IMR-90 (cell line): ENCODE results near the gene CHRM5. TPM values are rescaled to one million over a fixed set of nuclear protein-coding genes. Genes with fewer than 3 reads are reported as not detected.

Source experiments
- ATAC-seq: fragments of 200-7000 bp; cut with Tn5 transposase; 2 replicates; pipeline ENCODE4 v1.9.1; 2020; ENCODE audit warnings: low read depth, mild to moderate bottlenecking, moderate library complexity
- BruUV-seq: library from RNA; stranded (reverse); fragments of 400-500 nt; replicated peaks from 2 replicates; lab custom pipeline; 2021; lab: Mats Ljungman, UMichigan
- CTCF ChIA-PET: fragments of 300-600 bp; formaldehyde crosslinking; extraction: SDS; loops from one replicate; lab custom pipeline; 2021; ENCODE audit warnings: antibody characterized with exemption; lab: Yijun Ruan, JAX
- POLR2A ChIA-PET: fragments of 300-600 bp; sonication (Branson Sonifier 250); formaldehyde crosslinking; loops from one replicate; lab custom pipeline; 2022; ENCODE audit warnings: antibody characterized with exemption; ENCODE audit not compliant: unreplicated experiment; lab: Charles Lee
- DNase-seq: peaks from one replicate; pipeline ENCODE4 v3.0.0; 2013
- H2AFZ ChIP-seq: replicated peaks from 2 replicates; pipeline ENCODE3; 2013; ENCODE audit warnings: low read length, mild to moderate bottlenecking; ENCODE audit not compliant: poor library complexity
- H2AK5ac ChIP-seq: 2 replicates; pipeline ENCODE4 v1.6.1; 2013; ENCODE audit warnings: low read depth, low read length, inconsistent platforms
- H2AK9ac ChIP-seq: replicated peaks from 2 replicates; pipeline ENCODE3; 2013; ENCODE audit warnings: mild to moderate bottlenecking, low read depth, low read length, moderate library complexity; ENCODE audit not compliant: poor library complexity
- H2BK120ac ChIP-seq: 2 replicates; pipeline ENCODE4 v1.6.1; 2013; ENCODE audit warnings: low read depth, low read length, inconsistent platforms
- H2BK15ac ChIP-seq: 3 replicates; pipeline ENCODE4 v1.6.1; 2013; ENCODE audit warnings: low read depth, low read length, inconsistent platforms
- H2BK20ac ChIP-seq: 2 replicates; pipeline ENCODE4 v1.6.1; 2013; ENCODE audit warnings: low read depth, mild to moderate bottlenecking, inconsistent platforms, low read length, moderate library complexity
- H2BK5ac ChIP-seq: 2 replicates; pipeline ENCODE4 v1.6.1; 2013; ENCODE audit warnings: mild to moderate bottlenecking, low read depth, low read length, inconsistent platforms; ENCODE audit not compliant: poor library complexity, severe bottlenecking
- H3K14ac ChIP-seq: replicated peaks from 2 replicates; pipeline ENCODE4 v1.6.1; 2013; ENCODE audit warnings: low read depth, low read length, inconsistent platforms
- H3K18ac ChIP-seq: 2 replicates; pipeline ENCODE4 v1.6.1; 2013; ENCODE audit warnings: low read depth, low read length, control low read depth
- H3K23ac ChIP-seq: 2 replicates; pipeline ENCODE4 v1.6.1; 2013; ENCODE audit warnings: low read depth, low read length, inconsistent platforms
- H3K27ac ChIP-seq: 2 replicates; pipeline ENCODE4 v1.5.1; 2013; ENCODE audit warnings: mild to moderate bottlenecking, control low read depth, low read length; ENCODE audit not compliant: insufficient read depth
- H3K27me3 ChIP-seq: 2 replicates; pipeline ENCODE4 v1.6.1; 2013; ENCODE audit warnings: low read length; ENCODE audit not compliant: control insufficient read depth, insufficient read depth
- H3K36me3 ChIP-seq: 2 replicates; pipeline ENCODE4 v1.6.1; 2013; ENCODE audit warnings: low read length, mixed read lengths; ENCODE audit not compliant: control insufficient read depth, insufficient read depth
- H3K4ac ChIP-seq: 2 replicates; pipeline ENCODE4 v1.6.1; 2013; ENCODE audit warnings: low read depth, low read length, inconsistent platforms
- H3K4me1 ChIP-seq: 2 replicates; pipeline ENCODE4 v1.6.1; 2013; ENCODE audit warnings: low read length, mixed read lengths; ENCODE audit not compliant: control insufficient read depth, insufficient read depth
- H3K4me2 ChIP-seq: 2 replicates; pipeline ENCODE4 v1.6.1; 2013; ENCODE audit warnings: low read depth, mild to moderate bottlenecking, control low read depth, low read length, moderate library complexity
- H3K4me3 ChIP-seq: 2 replicates; pipeline ENCODE4 v1.5.1; 2013; ENCODE audit warnings: low read depth, mild to moderate bottlenecking, control low read depth, low read length, moderate library complexity; ENCODE audit not compliant: insufficient read depth
- H3K56ac ChIP-seq: 2 replicates; pipeline ENCODE4 v1.6.1; 2013; ENCODE audit warnings: low read length, inconsistent platforms; ENCODE audit not compliant: insufficient read depth; ENCODE audit errors: extremely low read depth
- H3K79me1 ChIP-seq, 2 experiments: 2 replicates each; pipeline ENCODE4 v1.6.1; 2013; ENCODE audit warnings: low read length in 2 of 2, inconsistent platforms in 1 of 2, low read depth in 1 of 2
- H3K9ac ChIP-seq: 2 replicates; pipeline ENCODE4 v1.6.1; 2013; ENCODE audit warnings: low read depth, low read length, control low read depth
- H3K9me1 ChIP-seq: 2 replicates; pipeline ENCODE4 v1.6.1; 2013; ENCODE audit warnings: low read length, inconsistent platforms; ENCODE audit not compliant: insufficient read depth
- H3K9me3 ChIP-seq: 2 replicates; pipeline ENCODE4 v1.6.1; 2013; ENCODE audit warnings: low read length; ENCODE audit not compliant: control insufficient read depth, insufficient read depth
- H4K20me1 ChIP-seq: 2 replicates; pipeline ENCODE4 v1.6.1; 2013; ENCODE audit warnings: low read length, inconsistent platforms; ENCODE audit not compliant: insufficient read depth
- H4K5ac ChIP-seq: 2 replicates; pipeline ENCODE4 v1.6.1; 2013; ENCODE audit warnings: mild to moderate bottlenecking, low read depth, low read length, control low read depth
- H4K8ac ChIP-seq, 2 experiments: 2 replicates each; pipeline ENCODE4 v1.6.1; 2013; ENCODE audit warnings: low read depth in 2 of 2, low read length in 2 of 2, control low read depth in 1 of 2, inconsistent platforms in 1 of 2
- H4K91ac ChIP-seq: 2 replicates; pipeline ENCODE4 v1.6.1; 2013; ENCODE audit warnings: low read depth, low read length, inconsistent platforms; ENCODE audit not compliant: insufficient read depth
- BHLHE40 ChIP-seq: fragments of 150-350 bp; IDR thresholded peaks from 2 replicates; pipeline ENCODE4 v1.6.1; 2016; ENCODE audit warnings: mild to moderate bottlenecking, low read depth, low read length
- CEBPB ChIP-seq: IDR thresholded peaks from 2 replicates; pipeline ENCODE4 v1.6.1; 2012; ENCODE audit warnings: low read depth, low read length, improper control_type of control experiment
- CHD1 ChIP-seq: IDR thresholded peaks from 2 replicates; pipeline ENCODE4 v1.6.1; 2012; ENCODE audit warnings: low read depth, low read length, improper control_type of control experiment
- CTCF ChIP-seq: conservative IDR thresholded peaks from 2 replicates; pipeline ENCODE4 v1.5.1; 2012; ENCODE audit warnings: mild to moderate bottlenecking, low read depth, low read length, improper control_type of control experiment
- ELK1 ChIP-seq: fragments of 150-350 bp; IDR thresholded peaks from 2 replicates; pipeline ENCODE4 v1.6.1; 2016; ENCODE audit warnings: low read depth, mild to moderate bottlenecking, low read length, moderate library complexity, borderline replicate concordance
- MAZ ChIP-seq: IDR thresholded peaks from 2 replicates; pipeline ENCODE4 v1.6.1; 2012; ENCODE audit warnings: low read depth, mild to moderate bottlenecking, low read length, improper control_type of control experiment, moderate library complexity, borderline replicate concordance
- MXI1 ChIP-seq: IDR thresholded peaks from 2 replicates; pipeline ENCODE4 v1.6.1; 2012; ENCODE audit warnings: low read depth, mild to moderate bottlenecking, low read length, moderate library complexity, borderline replicate concordance
- POLR2A ChIP-seq: IDR thresholded peaks from 2 replicates; pipeline ENCODE4 v1.6.1; 2012; ENCODE audit warnings: mild to moderate bottlenecking, low read depth, low read length
- RAD21 ChIP-seq: IDR thresholded peaks from 2 replicates; pipeline ENCODE4 v1.6.1; 2012; ENCODE audit warnings: low read length, improper control_type of control experiment
- RCOR1 ChIP-seq: IDR thresholded peaks from 2 replicates; pipeline ENCODE4 v1.6.1; 2012; ENCODE audit warnings: mild to moderate bottlenecking, low read length, improper control_type of control experiment; ENCODE audit not compliant: insufficient replicate concordance
- RFX5 ChIP-seq: IDR thresholded peaks from 2 replicates; pipeline ENCODE4 v1.8.0; 2012; ENCODE audit warnings: low read depth, mild to moderate bottlenecking, low read length, moderate library complexity
- USF2 ChIP-seq: fragments of 150-350 bp; IDR thresholded peaks from 2 replicates; pipeline ENCODE4 v1.6.1; 2017; ENCODE audit warnings: mild to moderate bottlenecking, antibody characterized with exemption, low read length, low read depth
- WGBS, 2 experiments: methylation state at CpG; one replicate each; pipeline versions ENCODE4 v1.1.5 to v1.1.7; 2013; ENCODE audit warnings: missing lambda C conversion rate in 2 of 2; ENCODE audit not compliant: insufficient read length in 1 of 2; ENCODE audit errors: extremely low coverage in 2 of 2; 5-methylcytosine and 5-hydroxymethylcytosine counted together
- dilution Hi-C: fragments of 300-500 bp; cut with HindIII; formaldehyde crosslinking; loops from one replicate; pipeline ENCODE4 v1.14.3; 2018; ENCODE audit warnings: low sequenced_read_pairs; ENCODE audit not compliant: unreplicated experiment
- in situ Hi-C: fragments of 300-500 bp; cut with MboI; formaldehyde crosslinking; loops from 3 replicates; pipeline ENCODE4 v1.14.3; 2019; ENCODE audit warnings: low sequenced_read_pairs, inconsistent platforms, mixed read lengths
- intact Hi-C: fragments of 100-400 bp; cut with micrococcal nuclease; formaldehyde crosslinking; loops from 2 replicates; pipeline ENCODE4 v1.10.0; 2022
- polyA plus RNA-seq, 3 experiments: library from polyadenylated mRNA; depleted of rRNA; stranded (reverse); fragments of >200 nt; gene quantifications; 2 replicates each; pipeline ENCODE4 v1.2.3, GENCODE V29; 2012; ENCODE audit warnings: low replicate concordance in 1 of 3
- total RNA-seq: library from RNA; depleted of rRNA; stranded (reverse); fragments of >200 nt; gene quantifications from 2 replicates; pipeline ENCODE4 v1.2.3, GENCODE V29; 2012

The CHRM5 gene
- total and polyA plus RNA-seq, 2 of the 4 experiments (the other 2 are of a cell fraction), result under 0.01 to 0.03 TPM

GRCh38 chr15:34027606-34028005 is 59.3 kb downstream of the CHRM5 start:
- Histone ChIP-seq H3K56ac (no peak overlapping the region), H3K36me3 (0 out of 2 replicates have a peak, but pooled peaks cover 1% of the 10 kb centered on the region), H2BK5ac (no peak overlapping the region), H4K5ac (no peak overlapping the region), H4K91ac (no peak overlapping the region), H2BK120ac (no peak overlapping the region), H3K4me2 (no peak overlapping the region), H2AFZ (no peak overlapping the region), H2BK20ac (no peak overlapping the region), H2AK9ac (no peak overlapping the region), H3K9me3 (no peaks in the 10 kb centered on the region), H3K9ac (no peak overlapping the region), H4K20me1 (no peaks in the 10 kb centered on the region; the same call in 1 of the 2 replicates), H3K18ac (no peak overlapping the region), H3K27ac (no peak overlapping the region), H3K4me1 (no peaks in the 10 kb centered on the region), H3K23ac (no peak overlapping the region), H2BK15ac (no peak overlapping the region), H3K79me1 (peaks cover 11 to 34% of the 10 kb centered on the region in 2 experiments; a peak in 3 of 4 replicates), H3K9me1 (no peaks in the 10 kb centered on the region), H3K14ac (no peak overlapping the region), H3K4me3 (no peak overlapping the region), H4K8ac (no peak overlapping the region), H2AK5ac (no peak overlapping the region), H3K4ac (no peak overlapping the region), H3K27me3 (no peaks in the 10 kb centered on the region)
- intact Hi-C loops (no loop called here), dilution Hi-C loops (no loop called here), in situ Hi-C loops (no loop called here)
- TF ChIP-seq RCOR1 (no peak), MXI1 (no peak), MAZ (no peak), RFX5 (no peak), CTCF (no peak), RAD21 (no peak), CHD1 (no peak), USF2 (no peak), BHLHE40 (no peak), POLR2A (no peak), CEBPB (no peak), ELK1 (no peak)
- ATAC-seq (no peak), DNase-seq (no peak)
- CTCF ChIA-PET, result interaction anchor here (0.7 kb wide), 1 partner anchor 19 kb away, joined by 6 read pairs; no protein-coding TSS in a partner anchor
- no TSS peak for BruUV-seq
- POLR2A ChIA-PET, result no interaction called here
- no CpG with 5 or more reads among the region's 3 CpGs for WGBS, 2 experiments
